SK-N-SH (cell line): ENCODE results near the gene PRR18. TPM values are rescaled to one million over a fixed set of nuclear protein-coding genes. Genes with fewer than 3 reads are reported as not detected.
"Not testable (repeated sequence)": the region's sequence is repeated elsewhere in the genome, so short reads cannot be mapped to it uniquely, and the experiment has no call there.

Source experiments
- CTCF ChIA-PET: fragments of 300-600, 350-600 bp; formaldehyde crosslinking; extraction: SDS; loops from one replicate; lab custom pipeline; 2021; lab: Yijun Ruan, JAX
- POLR2A ChIA-PET: fragments of 350-600 bp; sonication (Branson Sonifier 250); formaldehyde crosslinking; extraction: SDS; loops from one replicate; lab custom pipeline; 2020; ENCODE audit warnings: antibody characterized with exemption, inconsistent platforms; lab: Yijun Ruan, JAX
- DNase-seq: peaks from one replicate; pipeline ENCODE4 v3.0.0; 2012
- H2AFZ ChIP-seq: fragments of 200-600 bp; sonication (generic); 2 replicates; pipeline ENCODE4 v1.8.1; 2016; ENCODE audit warnings: antibody characterized with exemption, mild to moderate bottlenecking, low read depth
- H3F3A ChIP-seq: fragments of 200-600 bp; sonication (generic); replicated peaks from 2 replicates; pipeline ENCODE3; 2016; ENCODE audit warnings: antibody characterized with exemption, mild to moderate bottlenecking; ENCODE audit not compliant: insufficient read depth
- H3K27ac ChIP-seq, 2 experiments: fragments of 200-500 bp in 1 of 2; fragments of 200-600 bp in 1 of 2; sonication (Bioruptor generic) in 1 of 2; sonication (generic), shearing (Covaris generic) in 1 of 2; 2 replicates each; pipeline versions ENCODE4 v1.5.1 to v1.6.1; 2014 to 2016; ENCODE audit warnings: low read depth in 2 of 2, inconsistent platforms in 1 of 2, low read length in 1 of 2, mild to moderate bottlenecking in 1 of 2, mixed read lengths in 1 of 2
- H3K27me3 ChIP-seq: fragments of 200-600 bp; sonication (generic), shearing (Covaris generic); 2 replicates; pipeline ENCODE4 v1.6.1; 2016; ENCODE audit warnings: mixed run types; ENCODE audit not compliant: insufficient read depth
- H3K36me3 ChIP-seq, 2 experiments: fragments of 200-500 bp in 1 of 2; fragments of 200-600 bp in 1 of 2; sonication (Bioruptor generic) in 1 of 2; sonication (generic) in 1 of 2; replicated peaks in 1 of 2; 2 replicates each; pipeline versions ENCODE3 to v1.5.1; 2014 to 2016; ENCODE audit warnings: low read length in 1 of 2, mild to moderate bottlenecking in 1 of 2; ENCODE audit not compliant: insufficient read depth in 2 of 2, control insufficient read depth in 1 of 2
- H3K4me1 ChIP-seq, 2 experiments: fragments of 200-500 bp in 1 of 2; fragments of 200-600 bp in 1 of 2; sonication (Bioruptor generic) in 1 of 2; sonication (generic), shearing (Covaris generic) in 1 of 2; 2 replicates each; pipeline versions ENCODE4 v1.5.1 to v1.6.1; 2014 to 2016; ENCODE audit warnings: low read depth in 1 of 2, low read length in 1 of 2, mixed run types in 1 of 2; ENCODE audit not compliant: insufficient read depth in 2 of 2, control insufficient read depth in 1 of 2
- H3K4me2 ChIP-seq: fragments of 200-600 bp; sonication (generic), shearing (Covaris generic); 2 replicates; pipeline ENCODE4 v1.6.1; 2017; ENCODE audit warnings: mixed run types
- H3K4me3 ChIP-seq, 2 experiments: fragments of 200-500 bp in 1 of 2; fragments of 200-600 bp in 1 of 2; sonication (Bioruptor generic) in 1 of 2; sonication (generic), shearing (Covaris generic) in 1 of 2; 2 replicates each; pipeline versions ENCODE4 v1.5.1 to v1.8.1; 2014 to 2016; ENCODE audit warnings: low read depth in 2 of 2, inconsistent platforms in 1 of 2, low read length in 1 of 2, mild to moderate bottlenecking in 1 of 2, mixed read lengths in 1 of 2, moderate library complexity in 1 of 2
- H3K79me2 ChIP-seq: fragments of 200-600 bp; sonication (generic); 2 replicates; pipeline ENCODE4 v1.8.1; 2017; ENCODE audit warnings: mild to moderate bottlenecking; ENCODE audit not compliant: insufficient read depth
- H3K9ac ChIP-seq: fragments of 200-600 bp; sonication (generic); 2 replicates; pipeline ENCODE4 v1.6.1; 2017; ENCODE audit warnings: mixed run types
- H3K9me2 ChIP-seq: fragments of 200-600 bp; sonication (generic); 2 replicates; pipeline ENCODE4 v1.6.1; 2017; ENCODE audit warnings: mixed run types
- H3K9me3 ChIP-seq: fragments of 200-600 bp; sonication (generic); 2 replicates; pipeline ENCODE4 v1.6.1; 2017; ENCODE audit warnings: mixed run types, mild to moderate bottlenecking, moderate library complexity
- H4K20me1 ChIP-seq: fragments of 200-600 bp; sonication (generic); 2 replicates; pipeline ENCODE4 v1.6.1; 2017; ENCODE audit warnings: mild to moderate bottlenecking, mixed run types; ENCODE audit not compliant: insufficient read depth
- MEF2A ChIP-seq: IDR thresholded peaks from 2 replicates; pipeline ENCODE4 v1.4.0; 2012; ENCODE audit warnings: low read depth, borderline replicate concordance
- PBX3 ChIP-seq: IDR thresholded peaks from 2 replicates; pipeline ENCODE4; 2012
- RCOR1 ChIP-seq: fragments of 150-350 bp; IDR thresholded peaks from 2 replicates; pipeline ENCODE4 v1.6.1; 2017; ENCODE audit warnings: antibody characterized with exemption, low read length
- REST ChIP-seq: IDR thresholded peaks from 2 replicates; pipeline ENCODE4 v1.6.1; 2012; ENCODE audit warnings: mild to moderate bottlenecking, low read depth, low read length, moderate library complexity
- RFX5 ChIP-seq: IDR thresholded peaks from 2 replicates; pipeline ENCODE4 v1.6.1; 2012; ENCODE audit warnings: mild to moderate bottlenecking, improper control_type of control experiment, low read length
- RXRA ChIP-seq: IDR thresholded peaks from 2 replicates; pipeline ENCODE4 v1.4.0; 2012; ENCODE audit warnings: low read depth, mild to moderate bottlenecking, borderline replicate concordance
- TAF1 ChIP-seq: IDR thresholded peaks from 2 replicates; pipeline ENCODE4 v1.6.1; 2012; ENCODE audit warnings: low read depth, mild to moderate bottlenecking, low read length, moderate library complexity, borderline replicate concordance
- TCF12 ChIP-seq: IDR thresholded peaks from 2 replicates; pipeline ENCODE4 v1.4.0; 2012
- USF1 ChIP-seq: IDR thresholded peaks from 2 replicates; pipeline ENCODE4 v1.4.0; 2012; ENCODE audit warnings: low read depth, borderline replicate concordance
- WGBS: methylation state at CpG from one replicate; pipeline ENCODE4 v1.1.6; 2017; ENCODE audit warnings: low lambda C conversion rate; 5-methylcytosine and 5-hydroxymethylcytosine counted together
- polyA plus RNA-seq, 3 experiments: library from polyadenylated mRNA; depleted of rRNA; stranded (reverse); fragments of >200 nt; gene quantifications; 2 replicates each; pipeline ENCODE4 v1.2.3, GENCODE V29; 2012
- TF ChIP-seq, protein P1 (sequence below): fragments of 150-350 bp; IDR thresholded peaks from 2 replicates; pipeline ENCODE4 v1.6.1; 2016; ENCODE audit warnings: mild to moderate bottlenecking, low read depth, low read length
- TF ChIP-seq, protein P2 (sequence below): IDR thresholded peaks from 2 replicates; pipeline ENCODE4 v1.4.0; 2012; ENCODE audit warnings: low read depth, borderline replicate concordance

Gene PRR18
- polyA plus RNA-seq, 1 of the 3 experiments (the other 2 are of a cell fraction): 0.02 TPM

DNA sequence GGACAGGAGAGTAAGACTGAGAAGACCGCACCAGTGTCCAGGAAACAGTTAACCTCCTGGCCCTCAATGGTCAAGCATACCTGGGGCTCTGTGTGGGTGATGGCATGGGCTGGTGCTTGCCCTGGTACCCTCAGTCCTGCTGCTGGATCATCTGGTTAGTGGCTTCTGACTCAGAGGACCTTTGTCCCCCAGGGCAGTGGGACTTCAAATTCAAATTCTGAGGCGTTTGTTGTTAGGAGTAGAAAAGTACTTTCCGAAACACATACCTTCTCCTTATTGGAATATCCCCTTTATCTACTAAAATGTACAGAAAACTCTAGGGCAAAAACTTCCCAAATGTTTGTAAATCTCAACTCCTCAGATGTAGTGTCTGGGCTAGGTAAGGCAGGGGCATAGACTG is 38.3 kb upstream of the PRR18 start (continued):
- TF ChIP-seq PBX3 (no peak), TCF12 (no peak), MEF2A (no peak)
- TF ChIP-seq, protein P1, sequence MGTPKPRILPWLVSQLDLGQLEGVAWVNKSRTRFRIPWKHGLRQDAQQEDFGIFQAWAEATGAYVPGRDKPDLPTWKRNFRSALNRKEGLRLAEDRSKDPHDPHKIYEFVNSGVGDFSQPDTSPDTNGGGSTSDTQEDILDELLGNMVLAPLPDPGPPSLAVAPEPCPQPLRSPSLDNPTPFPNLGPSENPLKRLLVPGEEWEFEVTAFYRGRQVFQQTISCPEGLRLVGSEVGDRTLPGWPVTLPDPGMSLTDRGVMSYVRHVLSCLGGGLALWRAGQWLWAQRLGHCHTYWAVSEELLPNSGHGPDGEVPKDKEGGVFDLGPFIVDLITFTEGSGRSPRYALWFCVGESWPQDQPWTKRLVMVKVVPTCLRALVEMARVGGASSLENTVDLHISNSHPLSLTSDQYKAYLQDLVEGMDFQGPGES: no peak
- TF ChIP-seq, all 33 proteins: peak for 0

DNA sequence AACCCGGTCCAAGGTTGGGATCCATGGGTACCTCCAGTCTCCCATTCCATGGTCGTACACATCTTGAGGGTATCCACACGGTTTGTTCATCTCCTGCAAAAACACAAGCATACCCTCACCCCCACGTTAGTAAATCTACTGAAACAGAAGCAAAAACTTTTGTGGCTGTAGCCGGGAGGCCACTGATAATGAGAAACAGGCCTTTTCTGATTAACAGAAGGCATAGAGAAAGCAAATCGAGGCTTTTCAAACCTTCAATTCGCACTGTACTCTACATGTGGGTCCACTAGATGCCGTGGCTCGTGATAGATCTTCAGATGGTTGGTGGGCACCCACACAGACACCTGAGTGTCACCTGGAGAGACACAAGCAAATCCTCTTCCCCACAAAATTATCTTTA is 37.5 kb upstream of the PRR18 start:
- POLR2A ChIA-PET, H3K9me2 ChIP-seq, H2AFZ ChIP-seq, H3K4me2 ChIP-seq, H3K9ac ChIP-seq, H3K4me3 ChIP-seq, H3K36me3 ChIP-seq, DNase-seq, H3K27ac ChIP-seq, H3K4me1 ChIP-seq, H3F3A ChIP-seq, H4K20me1 ChIP-seq, H3K27me3 ChIP-seq, CTCF ChIA-PET, H3K9me3 ChIP-seq: not testable (repeated sequence)
- whole genome bisulfite sequencing: 57% methylated on average over 9 of the region's 9 CpGs
- peaks cover 21% of the 10 kb centered on the region for H3K79me2 ChIP-seq

DNA sequence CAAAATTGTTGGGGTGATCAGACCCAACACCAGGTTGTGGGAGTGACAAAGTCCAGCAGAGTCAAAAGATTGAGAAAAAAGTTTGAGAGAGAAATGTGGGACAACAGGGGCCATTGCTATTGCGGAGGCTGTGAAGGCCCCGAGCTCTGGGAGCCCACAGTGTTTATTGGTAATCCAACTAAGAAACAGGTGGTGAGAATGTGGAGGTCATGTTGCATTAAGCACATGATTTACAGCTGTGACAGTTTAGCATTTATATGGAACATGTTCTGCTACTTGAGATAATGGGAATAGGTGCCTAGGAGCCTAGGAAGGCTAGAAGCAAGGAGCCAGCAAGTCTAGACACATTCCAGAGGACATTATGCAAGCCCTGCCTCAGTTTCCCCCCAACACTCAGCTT is 36.7 kb upstream of the PRR18 start:
- H3K4me2 ChIP-seq, H3K9me2 ChIP-seq, H3K36me3 ChIP-seq, H3K9ac ChIP-seq, H2AFZ ChIP-seq, POLR2A ChIA-PET, H3K4me3 ChIP-seq, H3F3A ChIP-seq, H4K20me1 ChIP-seq, H3K27me3 ChIP-seq, H3K27ac ChIP-seq, H3K9me3 ChIP-seq, DNase-seq: not testable (repeated sequence)
- H3K79me2 ChIP-seq: peaks cover 29% of the 10 kb centered on the region
- H3K4me1 ChIP-seq: peaks cover 4 to 13% of the 10 kb centered on the region in 2 experiments; a peak in 2 of 4 replicates
- 96% methylated on average over 2 of the region's 2 CpGs for WGBS
- CTCF ChIA-PET: interaction anchor here (2.0 kb wide), 1 partner anchor 37 kb away, joined by 5 read pairs; no protein-coding TSS in a partner anchor

- peaks cover 15% of the 10 kb centered on the region for H4K20me1 ChIP-seq
- no peaks in the 10 kb centered on the region for H3K36me3 ChIP-seq
- CTCF ChIA-PET: interaction anchor here (2.0 kb wide), 1 partner anchor 38 kb away, joined by 5 read pairs; no protein-coding TSS in a partner anchor
- H3K79me2 ChIP-seq: peaks cover 36% of the 10 kb centered on the region
- POLR2A ChIA-PET: no interaction called here
- peaks cover 4 to 16% of the 10 kb centered on the region in 2 experiments; a peak in 2 of 4 replicates for H3K4me1 ChIP-seq
- DNase-seq: no peak
- H3F3A ChIP-seq: no peaks in the 10 kb centered on the region
- H3K9me2 ChIP-seq: no peaks in the 10 kb centered on the region
- H3K4me3 ChIP-seq: no peak overlapping the region
- no peak overlapping the region for H3K27ac ChIP-seq
- no peak overlapping the region for H3K4me2 ChIP-seq
- H2AFZ ChIP-seq: no peak overlapping the region
- H3K27me3 ChIP-seq: no peaks in the 10 kb centered on the region
- 98% methylated on average over 8 of the region's 8 CpGs for WGBS
- no peak overlapping the region for H3K9ac ChIP-seq
- H3K9me3 ChIP-seq: no peaks in the 10 kb centered on the region
- no peak for TF ChIP-seq USF1
- no peak for TF ChIP-seq TCF12
- no peak for TF ChIP-seq RCOR1
- TF ChIP-seq RFX5: no peak
- TF ChIP-seq, protein P2, sequence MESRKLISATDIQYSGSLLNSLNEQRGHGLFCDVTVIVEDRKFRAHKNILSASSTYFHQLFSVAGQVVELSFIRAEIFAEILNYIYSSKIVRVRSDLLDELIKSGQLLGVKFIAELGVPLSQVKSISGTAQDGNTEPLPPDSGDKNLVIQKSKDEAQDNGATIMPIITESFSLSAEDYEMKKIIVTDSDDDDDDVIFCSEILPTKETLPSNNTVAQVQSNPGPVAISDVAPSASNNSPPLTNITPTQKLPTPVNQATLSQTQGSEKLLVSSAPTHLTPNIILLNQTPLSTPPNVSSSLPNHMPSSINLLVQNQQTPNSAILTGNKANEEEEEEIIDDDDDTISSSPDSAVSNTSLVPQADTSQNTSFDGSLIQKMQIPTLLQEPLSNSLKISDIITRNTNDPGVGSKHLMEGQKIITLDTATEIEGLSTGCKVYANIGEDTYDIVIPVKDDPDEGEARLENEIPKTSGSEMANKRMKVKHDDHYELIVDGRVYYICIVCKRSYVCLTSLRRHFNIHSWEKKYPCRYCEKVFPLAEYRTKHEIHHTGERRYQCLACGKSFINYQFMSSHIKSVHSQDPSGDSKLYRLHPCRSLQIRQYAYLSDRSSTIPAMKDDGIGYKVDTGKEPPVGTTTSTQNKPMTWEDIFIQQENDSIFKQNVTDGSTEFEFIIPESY: no peak
- TF ChIP-seq TAF1: no peak
- TF ChIP-seq RXRA: no peak
- no peak for TF ChIP-seq REST
Measured at GRCh38 chr6:166344240-166344639, 36.0 kb upstream of the PRR18 start.
